GM23338 (cell line): Measurements from ENCODE around the gene KLC4. TPM values are rescaled to one million over a fixed set of nuclear protein-coding genes. Genes with fewer than 3 reads are reported as not detected.

ENCODE experiments used
- ATAC-seq: fragments of 200-7000 bp; cut with Tn5 transposase; 3 replicates; pipeline ENCODE4 v1.9.1; 2020
- DNase-seq: peaks from one replicate; pipeline ENCODE4 v3.0.0-alpha.2; 2015; ENCODE audit warnings: low spot score
- H2AFZ ChIP-seq: fragments of 200-600 bp; sonication (generic); 2 replicates; pipeline ENCODE4 v1.8.0; 2016; ENCODE audit warnings: antibody characterized with exemption, mild to moderate bottlenecking, moderate library complexity
- H3F3A ChIP-seq: fragments of 200-600 bp; sonication (generic); replicated peaks from 2 replicates; pipeline ENCODE4 v1.8.0; 2017; ENCODE audit warnings: antibody characterized with exemption, mixed run types, low read depth
- H3K27ac ChIP-seq: fragments of 200-600 bp; sonication (generic); 2 replicates; pipeline ENCODE4 v1.6.1; 2016; ENCODE audit warnings: low read depth
- H3K27me3 ChIP-seq: fragments of 200-600 bp; sonication (generic); 2 replicates; pipeline ENCODE4 v1.8.0; 2016; ENCODE audit warnings: mild to moderate bottlenecking, mixed run types, moderate library complexity; ENCODE audit not compliant: insufficient read depth
- H3K36me3 ChIP-seq: fragments of 200-600 bp; sonication (generic); 2 replicates; pipeline ENCODE4 v1.8.0; 2016; ENCODE audit warnings: mild to moderate bottlenecking; ENCODE audit not compliant: insufficient read depth
- H3K4me1 ChIP-seq: fragments of 200-600 bp; sonication (generic); 2 replicates; pipeline ENCODE4 v1.8.0; 2016; ENCODE audit warnings: mild to moderate bottlenecking, moderate library complexity; ENCODE audit not compliant: insufficient read depth
- H3K4me2 ChIP-seq: fragments of 200-600 bp; sonication (generic); 2 replicates; pipeline ENCODE4 v1.7.1; 2017; ENCODE audit warnings: mixed run types
- H3K4me3 ChIP-seq: fragments of 200-600 bp; sonication (generic); 2 replicates; pipeline ENCODE4 v1.6.1; 2016; ENCODE audit warnings: mixed run types
- H3K79me2 ChIP-seq: fragments of 200-600 bp; sonication (generic); replicated peaks from 2 replicates; pipeline ENCODE4 v1.8.0; 2017; ENCODE audit warnings: mild to moderate bottlenecking; ENCODE audit not compliant: insufficient read depth
- H3K9me2 ChIP-seq: fragments of 200-600 bp; sonication (generic); 2 replicates; pipeline ENCODE4 v1.8.0; 2017; ENCODE audit not compliant: insufficient read depth
- H4K20me1 ChIP-seq: fragments of 200-600 bp; sonication (generic); replicated peaks from 2 replicates; pipeline ENCODE4 v1.8.0; 2017; ENCODE audit warnings: mild to moderate bottlenecking; ENCODE audit not compliant: insufficient read depth
- H3K27ac Mint-ChIP-seq: 2 replicates; pipeline ENCODE4 v1.8.0; 2020; ENCODE audit warnings: inconsistent platforms, mild to moderate bottlenecking, moderate library complexity, mixed read lengths
- H3K27me3 Mint-ChIP-seq: 3 replicates; pipeline ENCODE4 v1.8.0; 2022; ENCODE audit warnings: low read depth, mild to moderate bottlenecking, moderate library complexity, mixed read lengths, inconsistent platforms; ENCODE audit not compliant: insufficient read depth, poor library complexity
- H3K36me3 Mint-ChIP-seq: 3 replicates; pipeline ENCODE4 v1.8.0; 2021; ENCODE audit warnings: low read depth, mild to moderate bottlenecking, inconsistent platforms, moderate library complexity, mixed read lengths
- H3K4me1 Mint-ChIP-seq: 3 replicates; pipeline ENCODE4 v1.8.0; 2020; ENCODE audit warnings: mild to moderate bottlenecking, inconsistent platforms, mixed read lengths
- H3K4me3 Mint-ChIP-seq: 3 replicates; pipeline ENCODE4 v1.8.0; 2021; ENCODE audit warnings: moderate library complexity, mild to moderate bottlenecking, inconsistent platforms, mixed read lengths
- H3K9me3 Mint-ChIP-seq: 3 replicates; pipeline ENCODE4 v1.8.0; 2020; ENCODE audit warnings: moderate library complexity, mild to moderate bottlenecking, inconsistent platforms, mixed read lengths
- CREB1 ChIP-seq: fragments of 250-450 bp; sonication (Bioruptor Pico); IDR thresholded peaks from 2 replicates; pipeline ENCODE4 v1.5.0; 2020; ENCODE audit warnings: low read depth, mild to moderate bottlenecking, moderate library complexity
- EZH2 ChIP-seq: fragments of 200-600 bp; sonication (generic); IDR thresholded peaks from one replicate; pipeline ENCODE4 v1.8.0; 2017; ENCODE audit warnings: antibody characterized with exemption, mild to moderate bottlenecking, low read depth; ENCODE audit not compliant: unreplicated experiment
- EZH2phosphoT487 ChIP-seq: fragments of 200-600 bp; sonication (generic); IDR thresholded peaks from one replicate; pipeline ENCODE4 v1.8.1; 2018; ENCODE audit warnings: antibody characterized with exemption; ENCODE audit not compliant: unreplicated experiment
- JUNB ChIP-seq: IDR thresholded peaks from one replicate; pipeline ENCODE4 v1.6.1; 2016; ENCODE audit warnings: antibody characterized with exemption; ENCODE audit not compliant: unreplicated experiment
- NANOG ChIP-seq: IDR thresholded peaks from 2 replicates; pipeline ENCODE4 v1.6.1; 2016; ENCODE audit warnings: antibody characterized with exemption, borderline replicate concordance
- POLR2AphosphoS5 ChIP-seq: IDR thresholded peaks from 2 replicates; pipeline ENCODE4 v1.6.1; 2016; ENCODE audit warnings: antibody characterized with exemption, low read depth
- STAT1 ChIP-seq: IDR thresholded peaks from one replicate; pipeline ENCODE4 v1.6.1; 2016; ENCODE audit warnings: antibody characterized with exemption; ENCODE audit not compliant: unreplicated experiment
- ZNF114 ChIP-seq: fragments of 250-450 bp; sonication (Bioruptor Pico); IDR thresholded peaks from 2 replicates; pipeline ENCODE4 v1.5.0; 2020; ENCODE audit warnings: mild to moderate bottlenecking, moderate library complexity
- ZNF331 ChIP-seq: fragments of 250-450 bp; sonication (Bioruptor Pico); IDR thresholded peaks from 2 replicates; pipeline ENCODE4 v1.5.0; 2020; ENCODE audit warnings: low read depth, mild to moderate bottlenecking, moderate library complexity
- polyA plus RNA-seq: library from polyadenylated mRNA; unstranded; fragments of >200 nt; fragmentation: Nextera tagmentation; extraction: Ambion mirVana; gene quantifications from 2 replicates; pipeline ENCODE4 v1.2.1, GENCODE V29; 2016
- total RNA-seq: library from RNA; depleted of rRNA; stranded (reverse); fragments of >200 nt; shearing (Covaris generic); gene quantifications from 2 replicates; pipeline ENCODE4 v1.2.3, GENCODE V29; 2014
- TF ChIP-seq, protein P1 (sequence below): fragments of 250-450 bp; sonication (Bioruptor Pico); IDR thresholded peaks from 2 replicates; pipeline ENCODE4 v1.5.0; 2020; ENCODE audit warnings: mild to moderate bottlenecking, moderate library complexity
- TF ChIP-seq, protein P2 (sequence below): IDR thresholded peaks from one replicate; pipeline ENCODE4 v1.6.1; 2018; ENCODE audit warnings: antibody characterized with exemption; ENCODE audit not compliant: unreplicated experiment
- TF ChIP-seq, protein P3 (sequence below): IDR thresholded peaks from 2 replicates; pipeline ENCODE4 v1.6.1; 2016; ENCODE audit warnings: antibody characterized with exemption
- TF ChIP-seq, protein P4 (sequence below), 2 experiments: fragments of 200-600 bp in 1 of 2; sonication (generic) in 1 of 2; conservative IDR thresholded peaks; 2 replicates each; pipeline versions ENCODE4 v1.5.1 to v1.6.1; 2016 to 2017; ENCODE audit warnings: antibody characterized with exemption in 2 of 2, low read depth in 2 of 2, mild to moderate bottlenecking in 2 of 2, moderate library complexity in 1 of 2

The KLC4 gene
- total and polyA plus RNA-seq, 2 experiments from 2014 or later = 14.9 to 17.4 TPM

DNA sequence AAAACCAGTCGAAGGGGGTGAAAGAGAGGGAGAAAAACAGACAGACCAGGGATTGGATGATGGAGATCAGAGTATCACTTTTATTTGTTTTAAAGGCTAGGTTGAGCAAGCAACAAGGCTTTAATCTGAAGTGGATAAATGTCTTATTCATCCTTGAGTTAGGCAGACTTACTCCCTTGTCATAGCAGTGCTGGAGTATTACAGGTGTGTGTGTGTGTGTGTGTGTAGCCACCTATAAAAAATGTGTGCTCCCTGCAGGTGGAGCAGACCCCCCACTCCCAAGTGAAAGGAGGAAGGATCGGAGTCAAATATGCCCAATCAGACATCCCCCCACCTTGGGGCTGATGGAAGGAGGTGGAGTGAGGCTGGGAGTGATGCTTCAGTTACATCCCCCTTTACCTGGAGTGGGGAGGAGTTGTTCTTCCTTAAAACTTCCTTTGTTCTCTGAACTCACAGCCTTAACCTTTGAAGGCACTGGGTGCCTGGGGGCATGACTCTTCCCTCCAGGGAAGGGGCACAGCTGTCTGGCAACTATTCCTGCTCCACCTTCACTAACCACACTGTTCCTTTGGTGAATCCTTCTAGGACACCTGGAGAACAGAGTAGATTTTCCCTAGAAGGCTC lies 43.9 kb downstream of the KLC4 start:
- Histone ChIP-seq H3K4me2 (peak overlapping the region; percentile 56), H3K27ac (peak overlapping the region; percentile 57), H2AFZ (no peak overlapping the region), H3K9me2 (no peaks in the 10 kb centered on the region), H3K4me1 (peaks cover 32% of the 10 kb centered on the region), H3K4me3 (peak overlapping the region; percentile 27; the same call in 1 of the 2 replicates), H3F3A (0 out of 2 replicates have a peak, but pooled peaks cover 4% of the 10 kb centered on the region), H3K27me3 (no peaks in the 10 kb centered on the region), H3K79me2 (peaks cover 91% of the 10 kb centered on the region), H4K20me1 (no peaks in the 10 kb centered on the region; the same call in 1 of the 2 replicates), H3K36me3 (no peaks in the 10 kb centered on the region)
- Mint-ChIP-seq H3K4me1 (peaks cover 24% of the 10 kb centered on the region), H3K27ac (no peak overlapping the region), H3K36me3 (peaks cover 7% of the 10 kb centered on the region; the same call in 2 of the 3 replicates), H3K27me3 (peaks cover 7% of the 10 kb centered on the region), H3K4me3 (no peak overlapping the region), H3K9me3 (no peaks in the 10 kb centered on the region)
- TF ChIP-seq CREB1 (CRISPR knock-in tag) (no peak), JUNB (no peak), NANOG (no peak), ZNF331 (CRISPR knock-in tag) (no peak), EZH2phosphoT487 (no peak), EZH2 (no peak), STAT1 (no peak), ZNF114 (CRISPR knock-in tag) (no peak), POLR2AphosphoS5 (no peak)
- TF ChIP-seq, protein P1, sequence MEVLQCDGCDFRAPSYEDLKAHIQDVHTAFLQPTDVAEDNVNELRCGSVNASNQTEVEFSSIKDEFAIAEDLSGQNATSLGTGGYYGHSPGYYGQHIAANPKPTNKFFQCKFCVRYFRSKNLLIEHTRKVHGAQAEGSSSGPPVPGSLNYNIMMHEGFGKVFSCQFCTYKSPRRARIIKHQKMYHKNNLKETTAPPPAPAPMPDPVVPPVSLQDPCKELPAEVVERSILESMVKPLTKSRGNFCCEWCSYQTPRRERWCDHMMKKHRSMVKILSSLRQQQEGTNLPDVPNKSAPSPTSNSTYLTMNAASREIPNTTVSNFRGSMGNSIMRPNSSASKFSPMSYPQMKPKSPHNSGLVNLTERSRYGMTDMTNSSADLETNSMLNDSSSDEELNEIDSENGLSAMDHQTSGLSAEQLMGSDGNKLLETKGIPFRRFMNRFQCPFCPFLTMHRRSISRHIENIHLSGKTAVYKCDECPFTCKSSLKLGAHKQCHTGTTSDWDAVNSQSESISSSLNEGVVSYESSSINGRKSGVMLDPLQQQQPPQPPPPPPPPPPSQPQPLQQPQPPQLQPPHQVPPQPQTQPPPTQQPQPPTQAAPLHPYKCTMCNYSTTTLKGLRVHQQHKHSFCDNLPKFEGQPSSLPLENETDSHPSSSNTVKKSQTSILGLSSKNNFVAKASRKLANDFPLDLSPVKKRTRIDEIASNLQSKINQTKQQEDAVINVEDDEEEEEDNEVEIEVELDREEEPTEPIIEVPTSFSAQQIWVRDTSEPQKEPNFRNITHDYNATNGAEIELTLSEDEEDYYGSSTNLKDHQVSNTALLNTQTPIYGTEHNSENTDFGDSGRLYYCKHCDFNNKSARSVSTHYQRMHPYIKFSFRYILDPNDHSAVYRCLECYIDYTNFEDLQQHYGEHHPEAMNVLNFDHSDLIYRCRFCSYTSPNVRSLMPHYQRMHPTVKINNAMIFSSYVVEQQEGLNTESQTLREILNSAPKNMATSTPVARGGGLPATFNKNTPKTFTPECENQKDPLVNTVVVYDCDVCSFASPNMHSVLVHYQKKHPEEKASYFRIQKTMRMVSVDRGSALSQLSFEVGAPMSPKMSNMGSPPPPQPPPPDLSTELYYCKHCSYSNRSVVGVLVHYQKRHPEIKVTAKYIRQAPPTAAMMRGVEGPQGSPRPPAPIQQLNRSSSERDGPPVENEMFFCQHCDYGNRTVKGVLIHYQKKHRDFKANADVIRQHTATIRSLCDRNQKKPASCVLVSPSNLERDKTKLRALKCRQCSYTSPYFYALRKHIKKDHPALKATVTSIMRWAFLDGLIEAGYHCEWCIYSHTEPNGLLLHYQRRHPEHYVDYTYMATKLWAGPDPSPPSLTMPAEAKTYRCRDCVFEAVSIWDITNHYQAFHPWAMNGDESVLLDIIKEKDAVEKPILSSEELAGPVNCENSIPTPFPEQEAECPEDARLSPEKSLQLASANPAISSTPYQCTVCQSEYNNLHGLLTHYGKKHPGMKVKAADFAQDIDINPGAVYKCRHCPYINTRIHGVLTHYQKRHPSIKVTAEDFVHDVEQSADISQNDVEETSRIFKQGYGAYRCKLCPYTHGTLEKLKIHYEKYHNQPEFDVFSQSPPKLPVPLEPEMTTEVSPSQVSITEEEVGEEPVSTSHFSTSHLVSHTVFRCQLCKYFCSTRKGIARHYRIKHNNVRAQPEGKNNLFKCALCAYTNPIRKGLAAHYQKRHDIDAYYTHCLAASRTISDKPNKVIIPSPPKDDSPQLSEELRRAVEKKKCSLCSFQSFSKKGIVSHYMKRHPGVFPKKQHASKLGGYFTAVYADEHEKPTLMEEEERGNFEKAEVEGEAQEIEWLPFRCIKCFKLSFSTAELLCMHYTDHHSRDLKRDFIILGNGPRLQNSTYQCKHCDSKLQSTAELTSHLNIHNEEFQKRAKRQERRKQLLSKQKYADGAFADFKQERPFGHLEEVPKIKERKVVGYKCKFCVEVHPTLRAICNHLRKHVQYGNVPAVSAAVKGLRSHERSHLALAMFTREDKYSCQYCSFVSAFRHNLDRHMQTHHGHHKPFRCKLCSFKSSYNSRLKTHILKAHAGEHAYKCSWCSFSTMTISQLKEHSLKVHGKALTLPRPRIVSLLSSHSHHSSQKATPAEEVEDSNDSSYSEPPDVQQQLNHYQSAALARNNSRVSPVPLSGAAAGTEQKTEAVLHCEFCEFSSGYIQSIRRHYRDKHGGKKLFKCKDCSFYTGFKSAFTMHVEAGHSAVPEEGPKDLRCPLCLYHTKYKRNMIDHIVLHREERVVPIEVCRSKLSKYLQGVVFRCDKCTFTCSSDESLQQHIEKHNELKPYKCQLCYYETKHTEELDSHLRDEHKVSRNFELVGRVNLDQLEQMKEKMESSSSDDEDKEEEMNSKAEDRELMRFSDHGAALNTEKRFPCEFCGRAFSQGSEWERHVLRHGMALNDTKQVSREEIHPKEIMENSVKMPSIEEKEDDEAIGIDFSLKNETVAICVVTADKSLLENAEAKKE (CRISPR knock-in tag) = no peak
- TF ChIP-seq, protein P2, sequence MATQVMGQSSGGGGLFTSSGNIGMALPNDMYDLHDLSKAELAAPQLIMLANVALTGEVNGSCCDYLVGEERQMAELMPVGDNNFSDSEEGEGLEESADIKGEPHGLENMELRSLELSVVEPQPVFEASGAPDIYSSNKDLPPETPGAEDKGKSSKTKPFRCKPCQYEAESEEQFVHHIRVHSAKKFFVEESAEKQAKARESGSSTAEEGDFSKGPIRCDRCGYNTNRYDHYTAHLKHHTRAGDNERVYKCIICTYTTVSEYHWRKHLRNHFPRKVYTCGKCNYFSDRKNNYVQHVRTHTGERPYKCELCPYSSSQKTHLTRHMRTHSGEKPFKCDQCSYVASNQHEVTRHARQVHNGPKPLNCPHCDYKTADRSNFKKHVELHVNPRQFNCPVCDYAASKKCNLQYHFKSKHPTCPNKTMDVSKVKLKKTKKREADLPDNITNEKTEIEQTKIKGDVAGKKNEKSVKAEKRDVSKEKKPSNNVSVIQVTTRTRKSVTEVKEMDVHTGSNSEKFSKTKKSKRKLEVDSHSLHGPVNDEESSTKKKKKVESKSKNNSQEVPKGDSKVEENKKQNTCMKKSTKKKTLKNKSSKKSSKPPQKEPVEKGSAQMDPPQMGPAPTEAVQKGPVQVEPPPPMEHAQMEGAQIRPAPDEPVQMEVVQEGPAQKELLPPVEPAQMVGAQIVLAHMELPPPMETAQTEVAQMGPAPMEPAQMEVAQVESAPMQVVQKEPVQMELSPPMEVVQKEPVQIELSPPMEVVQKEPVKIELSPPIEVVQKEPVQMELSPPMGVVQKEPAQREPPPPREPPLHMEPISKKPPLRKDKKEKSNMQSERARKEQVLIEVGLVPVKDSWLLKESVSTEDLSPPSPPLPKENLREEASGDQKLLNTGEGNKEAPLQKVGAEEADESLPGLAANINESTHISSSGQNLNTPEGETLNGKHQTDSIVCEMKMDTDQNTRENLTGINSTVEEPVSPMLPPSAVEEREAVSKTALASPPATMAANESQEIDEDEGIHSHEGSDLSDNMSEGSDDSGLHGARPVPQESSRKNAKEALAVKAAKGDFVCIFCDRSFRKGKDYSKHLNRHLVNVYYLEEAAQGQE = no peak
- TF ChIP-seq, protein P3, sequence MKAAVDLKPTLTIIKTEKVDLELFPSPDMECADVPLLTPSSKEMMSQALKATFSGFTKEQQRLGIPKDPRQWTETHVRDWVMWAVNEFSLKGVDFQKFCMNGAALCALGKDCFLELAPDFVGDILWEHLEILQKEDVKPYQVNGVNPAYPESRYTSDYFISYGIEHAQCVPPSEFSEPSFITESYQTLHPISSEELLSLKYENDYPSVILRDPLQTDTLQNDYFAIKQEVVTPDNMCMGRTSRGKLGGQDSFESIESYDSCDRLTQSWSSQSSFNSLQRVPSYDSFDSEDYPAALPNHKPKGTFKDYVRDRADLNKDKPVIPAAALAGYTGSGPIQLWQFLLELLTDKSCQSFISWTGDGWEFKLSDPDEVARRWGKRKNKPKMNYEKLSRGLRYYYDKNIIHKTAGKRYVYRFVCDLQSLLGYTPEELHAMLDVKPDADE = no peak
- TF ChIP-seq, protein P4, sequence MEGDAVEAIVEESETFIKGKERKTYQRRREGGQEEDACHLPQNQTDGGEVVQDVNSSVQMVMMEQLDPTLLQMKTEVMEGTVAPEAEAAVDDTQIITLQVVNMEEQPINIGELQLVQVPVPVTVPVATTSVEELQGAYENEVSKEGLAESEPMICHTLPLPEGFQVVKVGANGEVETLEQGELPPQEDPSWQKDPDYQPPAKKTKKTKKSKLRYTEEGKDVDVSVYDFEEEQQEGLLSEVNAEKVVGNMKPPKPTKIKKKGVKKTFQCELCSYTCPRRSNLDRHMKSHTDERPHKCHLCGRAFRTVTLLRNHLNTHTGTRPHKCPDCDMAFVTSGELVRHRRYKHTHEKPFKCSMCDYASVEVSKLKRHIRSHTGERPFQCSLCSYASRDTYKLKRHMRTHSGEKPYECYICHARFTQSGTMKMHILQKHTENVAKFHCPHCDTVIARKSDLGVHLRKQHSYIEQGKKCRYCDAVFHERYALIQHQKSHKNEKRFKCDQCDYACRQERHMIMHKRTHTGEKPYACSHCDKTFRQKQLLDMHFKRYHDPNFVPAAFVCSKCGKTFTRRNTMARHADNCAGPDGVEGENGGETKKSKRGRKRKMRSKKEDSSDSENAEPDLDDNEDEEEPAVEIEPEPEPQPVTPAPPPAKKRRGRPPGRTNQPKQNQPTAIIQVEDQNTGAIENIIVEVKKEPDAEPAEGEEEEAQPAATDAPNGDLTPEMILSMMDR (conservative IDR thresholded peaks at IDR 0.05; ENCODE audit: low read depth in 2 of 2) = no peak
- DNase-seq = peak; percentile 75
- peak; percentile 84 for ATAC-seq
